Bone marrow (tissue), 2 donors: ENCODE data around the gene PAK5.

Experiments
- DNase-seq, 2 donors: peaks; one replicate each; lab custom pipeline; 2025; lab: John Stamatoyannopoulos, UW

PAK5 gene

GRCh38 chr20:9517297-9518162 is 321.3 kb downstream of the PAK5 start:
- DNase-seq, result no peak

- DNase-seq, result no peak
These were observed 322.5 kb downstream of the PAK5 start for GRCh38 chr20:9516234-9516871.

GRCh38 chr20:9515741-9516233 is 323.1 kb downstream of the PAK5 start:
- no peak for DNase-seq

- DNase-seq, result no peak
These were observed 323.7 kb downstream of the PAK5 start for GRCh38 chr20:9515214-9515585.

GRCh38 chr20:9514461-9515213 is 324.2 kb downstream of the PAK5 start, which contains the start of gene LAMP5:
TSS of gene LAMP5 (plus strand) at chr20:9514590. CDS start at chr20:9514853, 263 bp downstream.
- DNase-seq, result no peak

- no peak for DNase-seq
These were observed 324.8 kb downstream of the PAK5 start for GRCh38 chr20:9514072-9514460.

GRCh38 chr20:9510911-9511310 is 328.0 kb downstream of the PAK5 start:
- DNase-seq, result no peak

- no peak for DNase-seq
These were observed 329.6 kb downstream of the PAK5 start for GRCh38 chr20:9509246-9509645.

GRCh38 chr20:9508696-9509178 is 330.1 kb downstream of the PAK5 start:
- no peak for DNase-seq

- no peak for DNase-seq
These were observed 330.6 kb downstream of the PAK5 start for GRCh38 chr20:9508240-9508661.

GRCh38 chr20:9507544-9508239 is 331.2 kb downstream of the PAK5 start:
- DNase-seq, result no peak

GRCh38 chr20:9506964-9507369 is 331.9 kb downstream of the PAK5 start:
- no peak for DNase-seq

GRCh38 chr20:9506280-9506821 is 332.5 kb downstream of the PAK5 start:
- no peak for DNase-seq

- DNase-seq, result no peak
These were observed 335.2 kb downstream of the PAK5 start for GRCh38 chr20:9503526-9504245.

GRCh38 chr20:9501473-9501872 is 337.4 kb downstream of the PAK5 start:
- no peak for DNase-seq

- no peak for DNase-seq
These were observed 338.8 kb downstream of the PAK5 start for GRCh38 chr20:9500121-9500520.

- no peak for DNase-seq
These were observed 339.6 kb downstream of the PAK5 start for GRCh38 chr20:9499126-9499899.

- no peak for DNase-seq
These were observed 340.6 kb downstream of the PAK5 start for GRCh38 chr20:9498322-9498721.

GRCh38 chr20:9496155-9496554 is 342.7 kb downstream of the PAK5 start:
- DNase-seq, result no peak

GRCh38 chr20:9495701-9496100 is 343.2 kb downstream of the PAK5 start:
- DNase-seq, result no peak
